ENCODE results near the gene CXCR3.

Gene CXCR3

GRCh38 chrX:71619193-71619592, 882 bp upstream of the CXCR3 start:
- no peak for DNase-seq (ENCODE audit: low read depth in 2 of 2)
- TF ChIP-seq CTCF (IDR thresholded peaks at IDR 0.05; ENCODE audit: low read depth, low read length) = no peak

GRCh38 chrX:71618787-71619186, 476 bp upstream of the CXCR3 start:
- no peak for DNase-seq (ENCODE audit: low read depth in 2 of 2)
- no peak overlapping the region for H3K4me3 ChIP-seq (replicated peaks in 1 of 2; ENCODE audit: low read depth in 2 of 2, low read length in 2 of 2)
- no peak for TF ChIP-seq CTCF (IDR thresholded peaks at IDR 0.05; ENCODE audit: low read depth, low read length)

More at GRCh38 chrX:71619193-71619592, 882 bp upstream of the CXCR3 start:
- no peak overlapping the region for H3K4me3 ChIP-seq (replicated peaks in 1 of 2; ENCODE audit: low read depth in 2 of 2, low read length in 2 of 2)

- DNase-seq (ENCODE audit: low read depth in 2 of 2) = no peak
- no peak for TF ChIP-seq CTCF (IDR thresholded peaks at IDR 0.05; ENCODE audit: low read depth, low read length)
- H3K4me3 ChIP-seq (replicated peaks in 1 of 2; ENCODE audit: low read depth in 2 of 2, low read length in 2 of 2) = no peak overlapping the region
Observed at GRCh38 chrX:71617742-71618141, 569 bp downstream of the CXCR3 start.

GRCh38 chrX:71616672-71617529, 1.4 kb downstream of the CXCR3 start:
- H3K4me3 ChIP-seq (replicated peaks in 1 of 2; ENCODE audit: low read depth in 2 of 2, low read length in 2 of 2) = no peak overlapping the region
- no peak for TF ChIP-seq CTCF (IDR thresholded peaks at IDR 0.05; ENCODE audit: low read depth, low read length)
- no peak for DNase-seq (ENCODE audit: low read depth in 2 of 2)

GRCh38 chrX:71615954-71616353, 2.4 kb downstream of the CXCR3 start:
- no peak overlapping the region for H3K4me3 ChIP-seq (replicated peaks in 1 of 2; ENCODE audit: low read depth in 2 of 2, low read length in 2 of 2)
- no peak for TF ChIP-seq CTCF (IDR thresholded peaks at IDR 0.05; ENCODE audit: low read depth, low read length)
- no peak for DNase-seq (ENCODE audit: low read depth in 2 of 2)

GRCh38 chrX:71615056-71615455, 3.3 kb downstream of the CXCR3 start:
- no peak for TF ChIP-seq CTCF (IDR thresholded peaks at IDR 0.05; ENCODE audit: low read depth, low read length)
- no peak for DNase-seq (ENCODE audit: low read depth in 2 of 2)

More at GRCh38 chrX:71615056-71615455, 3.3 kb downstream of the CXCR3 start:
- H3K4me3 ChIP-seq (replicated peaks in 1 of 2; ENCODE audit: low read depth in 2 of 2, low read length in 2 of 2) = no peak overlapping the region
